NCI-H82 treated with DMSO at 0.1 percent for 48 hours (cell line): ENCODE results near the gene IKZF1.

Source experiments
- DNase-seq: peaks from one replicate; lab custom pipeline; 2025; ENCODE audit not compliant: unreplicated experiment; lab: John Stamatoyannopoulos, UW

Gene IKZF1

GRCh38 chr7:50369143-50370026 lies 64.9 kb downstream of the IKZF1 start:
- peak; percentile 6 for DNase-seq

- DNase-seq = no peak
Measured at GRCh38 chr7:50370884-50371283, 66.4 kb downstream of the IKZF1 start.

GRCh38 chr7:50371551-50372021 lies 67.1 kb downstream of the IKZF1 start:
- no peak for DNase-seq

- no peak for DNase-seq
Measured at GRCh38 chr7:50372923-50373322, 68.4 kb downstream of the IKZF1 start.

- no peak for DNase-seq
Measured at GRCh38 chr7:50376056-50376820, 71.7 kb downstream of the IKZF1 start.

- DNase-seq = no peak
Measured at GRCh38 chr7:50377356-50377755, 72.8 kb downstream of the IKZF1 start.

GRCh38 chr7:50379082-50379481 lies 74.6 kb downstream of the IKZF1 start:
- DNase-seq = no peak

- no peak for DNase-seq
Measured at GRCh38 chr7:50379539-50379938, 75.0 kb downstream of the IKZF1 start.

- no peak for DNase-seq
Measured at GRCh38 chr7:50382455-50382854, 77.9 kb downstream of the IKZF1 start.

- DNase-seq = no peak
Measured at GRCh38 chr7:50387351-50387750, 82.8 kb downstream of the IKZF1 start.

GRCh38 chr7:50389961-50390360 lies 85.4 kb downstream of the IKZF1 start:
- no peak for DNase-seq

GRCh38 chr7:50391386-50391785 lies 86.9 kb downstream of the IKZF1 start:
- peak; percentile 95 for DNase-seq

- DNase-seq = no peak
Measured at GRCh38 chr7:50393076-50393475, 88.6 kb downstream of the IKZF1 start.

- no peak for DNase-seq
Measured at GRCh38 chr7:50393547-50394252, 89.2 kb downstream of the IKZF1 start.

GRCh38 chr7:50394315-50394714 lies 89.8 kb downstream of the IKZF1 start:
- DNase-seq = no peak

- no peak for DNase-seq
Measured at GRCh38 chr7:50396856-50397255, 92.3 kb downstream of the IKZF1 start.

- DNase-seq = no peak
Measured at GRCh38 chr7:50397320-50397970, 92.9 kb downstream of the IKZF1 start.

- DNase-seq = no peak
Measured at GRCh38 chr7:50397971-50398324, 93.4 kb downstream of the IKZF1 start.

- DNase-seq = no peak
Measured at GRCh38 chr7:50399206-50399605, 94.7 kb downstream of the IKZF1 start.

GRCh38 chr7:50399635-50400034 lies 95.1 kb downstream of the IKZF1 start:
- no peak for DNase-seq

- DNase-seq = no peak
Measured at GRCh38 chr7:50400114-50400513, 95.6 kb downstream of the IKZF1 start.
